Activated naive CD4-positive, alpha-beta T cell treated with anti-CD3 and anti-CD28 coated beads, Interleukin-2, amount 50 U/mL, for 72 hours (primary cell): ENCODE data around the gene MRPL54. TPM values are rescaled to one million over a fixed set of nuclear protein-coding genes. Genes with fewer than 3 reads are reported as not detected.
"Not testable (repeated sequence)": the region's sequence is repeated elsewhere in the genome, so short reads cannot be mapped to it uniquely, and the experiment has no call there.

ENCODE experiments used
- ATAC-seq, 2 donors: fragments of 150-1000 bp; cut with Tn5 transposase; 2 replicates each; pipeline ENCODE4 v1.10.0; 2021; ENCODE audit warnings: mild to moderate bottlenecking in 2 of 2, moderate library complexity in 2 of 2
- DNase-seq, 2 donors: peaks; one replicate each; pipeline ENCODE4 v3.0.0; 2021 to 2022; ENCODE audit warnings: low spot score in 2 of 2
- H3K27ac Mint-ChIP-seq, 2 donors: one replicate each; pipeline ENCODE4 v1.8.0; 2022; ENCODE audit warnings: mild to moderate bottlenecking in 2 of 2, mixed read lengths in 2 of 2
- H3K36me3 Mint-ChIP-seq, 2 donors: one replicate each; pipeline ENCODE4 v1.8.0; 2022; ENCODE audit warnings: mixed read lengths in 2 of 2
- H3K9me3 Mint-ChIP-seq, 2 donors: one replicate each; pipeline ENCODE4 v1.8.0; 2022; ENCODE audit warnings: mixed read lengths in 2 of 2
- total RNA-seq, 2 donors: library from RNA; stranded (reverse); gene quantifications; one replicate each; pipeline ENCODE4 v1.2.3, GENCODE V29; 2022

MRPL54 gene
- total RNA-seq, 2 donors from 2014 or later, result 15.7 to 68.7 TPM

DNA sequence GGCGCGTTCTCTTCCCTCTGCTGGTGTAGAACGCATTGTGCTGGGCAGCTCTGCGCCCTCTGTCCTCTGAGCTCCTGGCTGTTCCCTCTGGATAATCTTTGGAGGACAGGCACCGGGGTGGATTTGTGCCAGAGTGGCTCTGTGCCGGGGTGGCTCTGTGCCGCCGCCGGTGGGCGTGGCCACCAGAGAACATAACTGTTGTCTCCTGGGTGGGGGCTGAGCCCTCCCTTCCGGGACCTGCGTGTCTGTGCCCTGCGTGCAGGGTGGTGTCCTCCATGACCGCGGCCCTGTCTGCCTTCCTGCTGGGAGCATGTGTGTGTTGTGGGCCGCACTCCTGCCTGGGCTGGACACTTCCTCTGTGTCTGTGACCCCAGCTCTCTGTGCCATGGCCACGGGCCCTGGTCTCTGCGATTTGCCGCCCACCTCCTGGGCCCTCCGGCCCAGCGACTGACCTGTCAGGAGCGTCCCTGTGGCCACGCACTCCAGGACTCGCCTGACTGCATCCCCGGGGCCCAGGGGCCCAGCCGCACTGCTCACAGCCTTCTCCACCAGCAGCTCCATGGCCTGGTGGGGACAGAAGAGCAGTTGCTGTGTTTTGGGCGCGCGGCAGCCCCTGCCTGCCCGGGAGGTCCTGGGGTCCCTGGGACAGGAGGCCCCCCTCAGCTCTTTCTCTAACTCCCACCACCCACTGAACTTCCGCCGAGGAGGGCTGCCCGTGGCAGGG lies 46.1 kb downstream of the MRPL54 start:
- peak overlapping the region in 1 of 2 donors; percentile 84 for H3K27ac Mint-ChIP-seq
- DNase-seq, result no peak
- no peak for ATAC-seq
- peaks cover 0 to 9% of the 10 kb centered on the region in 2 donors for H3K36me3 Mint-ChIP-seq
- H3K9me3 Mint-ChIP-seq, result peaks cover 7 to 8% of the 10 kb centered on the region in 2 donors

DNA sequence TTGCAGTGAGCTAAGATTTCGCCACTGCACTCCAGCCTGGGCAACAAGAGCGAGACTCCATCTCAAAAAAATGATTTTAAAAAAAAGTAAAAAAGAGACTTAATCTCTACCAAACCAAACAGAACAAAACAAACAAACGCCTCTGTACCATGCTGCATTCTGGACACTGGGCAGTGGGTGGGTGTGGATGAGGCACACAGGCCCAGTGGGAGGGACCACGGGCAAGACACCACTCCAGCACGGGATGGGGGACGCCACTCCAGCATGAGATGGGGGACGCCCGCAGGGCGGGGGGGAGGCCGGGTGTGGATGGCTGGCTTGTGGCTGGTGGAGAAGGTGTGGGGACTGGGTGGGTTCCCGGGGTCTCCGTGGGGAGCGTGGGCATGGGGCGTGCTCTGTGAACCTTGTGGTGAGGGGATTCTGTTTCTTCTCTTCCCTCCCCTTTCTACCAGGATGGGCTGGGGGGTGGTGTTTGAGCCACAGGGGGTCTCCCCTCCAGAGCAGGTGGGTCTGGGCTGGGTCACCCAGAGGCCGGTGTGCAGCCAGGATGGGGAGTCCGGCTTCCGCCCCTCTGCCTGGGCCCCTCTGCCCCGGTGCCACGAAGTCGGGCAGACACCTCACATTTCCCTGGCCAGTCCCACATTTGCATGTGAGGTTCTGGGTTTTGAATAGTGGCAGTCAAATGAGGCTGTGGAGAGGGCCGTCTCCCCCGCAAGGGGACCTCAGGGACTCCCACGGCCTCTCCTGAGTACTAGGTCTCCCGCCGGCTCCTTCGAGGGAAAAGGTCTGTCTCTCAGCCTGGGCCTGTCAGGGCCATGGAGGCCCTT lies 47.6 kb downstream of the MRPL54 start:
- no peak for ATAC-seq
- peaks cover 7 to 8% of the 10 kb centered on the region in 2 donors for H3K9me3 Mint-ChIP-seq
- no peak for DNase-seq
- no peak overlapping the region for H3K27ac Mint-ChIP-seq
- peaks cover 0 to 9% of the 10 kb centered on the region in 2 donors for H3K36me3 Mint-ChIP-seq

DNA sequence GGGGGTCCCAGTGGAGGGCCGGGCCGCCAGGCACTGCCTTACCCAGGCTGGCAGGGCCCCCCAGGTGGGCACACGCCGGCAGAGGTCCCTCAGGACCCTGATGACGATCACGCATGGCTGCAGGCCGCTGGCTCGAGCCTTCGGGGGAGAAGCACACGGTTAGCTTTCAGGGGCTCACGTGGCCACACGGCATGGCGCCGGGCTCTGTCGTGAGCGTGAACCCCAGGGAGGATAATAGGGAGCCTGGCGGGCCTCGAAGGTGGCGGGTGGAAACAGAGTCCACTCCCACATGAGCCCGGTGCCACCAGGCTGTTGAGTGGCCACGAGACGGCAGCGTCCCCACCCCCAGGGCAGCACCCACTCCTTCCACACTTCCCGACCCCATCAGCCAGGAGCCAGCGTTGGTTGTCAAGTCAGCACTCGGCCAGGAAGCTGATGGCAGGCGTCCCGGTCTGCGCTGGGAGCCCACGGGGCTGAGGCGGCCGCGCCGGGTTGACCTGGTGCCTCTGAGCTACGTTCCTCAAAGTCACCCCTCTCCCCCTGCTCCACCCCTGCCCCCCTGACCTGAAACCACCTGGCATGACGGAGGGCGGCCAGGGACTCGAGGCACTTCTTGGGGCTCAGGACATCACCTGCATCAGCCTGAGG lies 48.4 kb downstream of the MRPL54 start:
- H3K9me3 Mint-ChIP-seq, result peaks cover 7 to 8% of the 10 kb centered on the region in 2 donors
- H3K36me3 Mint-ChIP-seq, result peaks cover 0 to 9% of the 10 kb centered on the region in 2 donors
- H3K27ac Mint-ChIP-seq, result peak overlapping the region in 1 of 2 donors; percentile 99
- ATAC-seq (no peak), DNase-seq (no peak)

DNA sequence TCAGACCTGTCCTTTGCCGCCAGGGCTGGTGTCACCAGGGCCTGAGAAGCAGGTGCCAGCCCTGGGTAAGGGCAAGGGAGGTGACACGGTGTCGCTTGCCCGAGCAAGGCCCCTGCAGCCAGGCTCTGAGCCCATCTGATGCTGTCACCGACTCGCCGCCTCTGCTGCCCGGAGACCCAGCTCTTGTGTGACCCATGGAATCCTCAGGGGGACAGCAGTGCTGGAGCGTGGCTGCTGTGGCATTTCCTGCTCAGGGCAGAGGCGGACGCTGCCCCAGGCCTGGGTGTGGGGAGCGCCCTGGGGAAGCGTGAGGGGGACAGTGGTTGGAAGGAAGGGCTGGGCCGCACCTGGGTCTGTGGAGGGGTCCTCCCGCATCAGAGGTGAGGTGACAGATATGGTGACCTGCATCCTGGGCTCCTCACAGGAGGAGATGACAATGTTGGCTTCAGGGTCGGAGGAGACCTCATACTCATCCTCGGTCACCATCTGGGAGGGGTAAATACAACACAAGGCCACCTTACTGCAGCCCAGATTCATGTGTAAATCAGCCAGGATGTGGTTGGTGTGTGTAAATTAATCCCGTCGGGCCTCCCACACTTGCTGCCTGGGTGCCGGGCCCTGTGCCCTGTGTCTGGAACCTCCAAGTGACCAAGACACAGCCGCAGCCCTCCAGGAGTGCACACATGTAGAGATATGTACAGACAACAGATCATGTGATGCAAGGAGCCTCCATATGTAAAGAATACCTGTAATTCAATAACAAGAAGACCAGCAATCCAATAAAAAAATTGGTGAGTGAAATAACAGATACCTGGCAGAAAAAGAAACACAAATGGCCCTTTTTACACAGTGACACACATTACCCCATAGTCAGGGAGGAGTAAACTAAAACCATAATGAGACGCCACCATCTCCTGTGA lies 51.3 kb downstream of the MRPL54 start:
- Mint-ChIP-seq H3K27ac (peak overlapping the region in 1 of 2 donors; percentile 99), H3K36me3 (peaks cover 0 to 9% of the 10 kb centered on the region in 2 donors), H3K9me3 (no peaks in the 10 kb centered on the region)
- DNase-seq (no peak), ATAC-seq (peak in 1 of 2 donors; percentile 8)

DNA sequence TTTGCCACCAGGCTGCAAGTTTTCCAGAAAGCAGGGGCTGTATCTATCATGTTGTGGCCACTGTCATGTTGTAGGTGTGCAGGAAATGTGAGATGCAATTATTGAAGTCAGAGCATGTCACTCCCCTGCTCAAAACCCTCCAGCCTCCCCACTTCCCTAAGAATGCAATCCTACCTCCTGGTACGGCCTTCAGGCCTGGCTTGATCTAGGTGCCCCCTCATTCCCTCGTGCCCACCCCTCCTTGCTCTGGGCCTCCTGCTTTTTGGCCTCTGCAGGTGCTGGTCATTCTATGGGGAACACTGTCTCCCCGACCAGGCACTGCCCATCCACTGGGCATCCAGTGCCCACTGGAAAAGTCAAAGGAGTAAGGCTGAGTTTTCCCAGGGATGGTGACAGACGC lies 52.2 kb downstream of the MRPL54 start:
- no peak for DNase-seq
- no peak for ATAC-seq
- Mint-ChIP-seq H3K9me3 (no peaks in the 10 kb centered on the region), H3K36me3 (peaks cover 0 to 9% of the 10 kb centered on the region in 2 donors), H3K27ac (peak overlapping the region in 1 of 2 donors; percentile 99)

DNA sequence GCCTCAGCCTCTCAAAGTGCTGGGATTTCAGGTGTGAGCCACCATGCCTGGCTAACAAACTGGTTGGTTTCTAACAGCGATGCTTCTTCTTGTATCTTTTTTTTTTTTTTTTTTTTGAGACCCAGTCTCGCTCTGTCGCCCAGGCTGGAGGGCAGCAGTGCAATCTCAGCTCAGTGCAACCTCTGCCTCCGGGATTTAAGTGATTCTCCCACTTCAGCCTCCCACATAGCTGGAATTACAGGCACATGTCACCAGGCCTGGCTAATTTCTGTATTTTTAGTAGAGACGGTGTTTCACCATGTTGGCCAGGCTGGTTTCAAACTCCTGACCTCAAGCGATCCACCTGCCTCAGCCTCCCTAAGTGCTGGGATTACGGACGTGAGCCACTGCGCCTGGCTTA lies 53.7 kb downstream of the MRPL54 start:
- not testable (repeated sequence) for DNase-seq, H3K36me3 Mint-ChIP-seq, H3K27ac Mint-ChIP-seq, H3K9me3 Mint-ChIP-seq, ATAC-seq

DNA sequence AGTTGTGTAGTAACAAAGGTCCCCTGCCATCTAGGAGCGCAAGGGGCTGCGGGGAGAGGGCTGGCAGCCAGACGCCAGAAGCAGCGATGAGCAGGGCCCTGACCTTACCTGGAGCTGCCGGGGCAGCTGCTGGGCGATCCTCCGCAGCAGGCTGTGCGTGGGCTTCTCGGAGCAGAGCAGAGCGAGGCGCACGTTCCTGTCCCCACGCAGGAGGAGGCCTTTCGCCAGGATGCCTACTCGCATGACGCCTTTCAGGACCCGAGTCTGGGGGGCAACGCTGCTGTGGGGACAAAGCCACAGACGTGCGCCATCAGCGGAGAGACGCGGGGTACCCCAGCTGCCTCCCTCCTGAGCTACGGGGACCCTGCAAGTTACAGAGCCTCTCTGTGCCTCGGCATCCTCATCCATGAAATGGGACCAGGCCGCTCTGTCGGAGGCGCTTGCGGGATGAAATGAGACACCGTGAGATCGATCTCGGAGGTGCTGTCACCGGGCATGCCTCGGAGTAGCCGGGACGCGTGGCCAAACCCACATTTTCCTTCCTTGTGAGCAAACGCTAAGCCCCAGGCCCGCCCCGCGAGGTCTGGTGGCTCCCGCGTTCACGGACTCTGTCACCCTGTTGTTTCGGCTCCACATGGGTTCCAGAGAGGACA lies 54.2 kb downstream of the MRPL54 start:
- no peak for DNase-seq
- Mint-ChIP-seq H3K27ac (no peak overlapping the region), H3K9me3 (no peaks in the 10 kb centered on the region), H3K36me3 (peaks cover 0 to 9% of the 10 kb centered on the region in 2 donors)
- no peak for ATAC-seq

Other genes with a start within 250 kb of the MRPL54 start
- 1 to 10 TPM; 3.0 to 3.8 TPM for gene TEKTIP1, start 223.5 kb upstream of the MRPL54 start, total RNA-seq
- gene MFSD12, start 205.1 kb upstream of the MRPL54 start, total RNA-seq, result 10 to 100 TPM; 40.1 to 47.5 TPM
- gene HMG20B, start 189.7 kb upstream of the MRPL54 start, total RNA-seq, result 10 to 100 TPM; 66.2 to 86.9 TPM
- 1 to 10 TPM in 1 of 2 donors, under 1 TPM in 1; 0.59 to 1.2 TPM for gene GIPC3, start 177.2 kb upstream of the MRPL54 start, total RNA-seq
- gene TBXA2R, start 155.8 kb upstream of the MRPL54 start, total RNA-seq, result 1 to 10 TPM; 1.3 to 1.8 TPM
- gene CACTIN, start 135.9 kb upstream of the MRPL54 start, total RNA-seq, result 10 to 100 TPM; 26.0 to 34.2 TPM
- gene PIP5K1C, start 62.2 kb upstream of the MRPL54 start, total RNA-seq, result 10 to 100 TPM; 11.5 to 13.5 TPM
- 1 to 10 TPM; 2.6 to 6.3 TPM for gene TJP3, start 54.3 kb upstream of the MRPL54 start, total RNA-seq
- gene APBA3, start 990 bp upstream of the MRPL54 start, total RNA-seq, result 10 to 100 TPM; 44.6 to 61.7 TPM
- not detected for gene RAX2, start 9.5 kb downstream of the MRPL54 start, total RNA-seq
- 10 to 100 TPM in 1 of 2 donors, 1 to 10 TPM in 1; 7.4 to 27.8 TPM for gene MATK, start 23.7 kb downstream of the MRPL54 start, total RNA-seq
- gene ZFR2, start 106.4 kb downstream of the MRPL54 start, total RNA-seq, result under 1 TPM; 0.11 to 0.70 TPM
- gene ATCAY, start 118.0 kb downstream of the MRPL54 start, total RNA-seq, result under 1 TPM in 1 of 2 donors, not detected in 1; 0.39 TPM
- gene NMRK2, start 170.4 kb downstream of the MRPL54 start, total RNA-seq, result not detected
- gene DAPK3, start 208.4 kb downstream of the MRPL54 start, total RNA-seq, result 10 to 100 TPM; 28.4 to 61.4 TPM
- gene EEF2, start 222.8 kb downstream of the MRPL54 start, total RNA-seq, result 1,000 to 10,000 TPM; 3,216 to 3,705 TPM
- 10 to 100 TPM; 28.0 to 30.6 TPM for gene PIAS4, start 245.1 kb downstream of the MRPL54 start, total RNA-seq